ENCODE data around the gene DOCK3. TPM values are rescaled to one million over a fixed set of nuclear protein-coding genes. Genes with fewer than 3 reads are reported as not detected.
"Not testable (repeated sequence)": the region's sequence is repeated elsewhere in the genome, so short reads cannot be mapped to it uniquely, and the experiment has no call there.

Gene DOCK3
- total RNA-seq, 3 donors from 2014 or later (not counting 1 experiment from before 2014, with no cell fraction given) = 1.4 to 2.4 (median 1.7) TPM

GRCh38 chr3:50749822-50750221 is 75.1 kb downstream of the DOCK3 start:
- no peaks in the 10 kb centered on the region for H3K4me1 ChIP-seq (ENCODE audit: control insufficient read depth, insufficient read depth, low read length)
- H3K4me3 ChIP-seq (ENCODE audit: low read length) = no peak overlapping the region
- H3K9me3 Mint-ChIP-seq = no peaks in the 10 kb centered on the region
- 89% methylated on average over 5 of the region's 5 CpGs for WGBS (ENCODE audit: insufficient coverage)
- no peak overlapping the region for H3K27ac ChIP-seq (ENCODE audit: low read length)
- no peak overlapping the region for H3K4me3 Mint-ChIP-seq
- H3K36me3 Mint-ChIP-seq = no peaks in the 10 kb centered on the region
- DNase-seq (no peak), ATAC-seq (no peak)
- no peaks in the 10 kb centered on the region for H3K4me1 Mint-ChIP-seq
- H3K9me3 ChIP-seq (ENCODE audit: control insufficient read depth, insufficient read depth, low read length) = no peaks in the 10 kb centered on the region
- intact Hi-C loops (cut with micrococcal nuclease) = no loop called here
- H3K27ac Mint-ChIP-seq = no peak overlapping the region
- H3K36me3 ChIP-seq (ENCODE audit: control insufficient read depth, insufficient read depth, low read length) = no peaks in the 10 kb centered on the region
- no peaks in the 10 kb centered on the region for H3K27me3 ChIP-seq (ENCODE audit: control insufficient read depth, insufficient read depth, low read length)
- TF ChIP-seq CTCF (IDR thresholded peaks at IDR 0.05) = no peak
- H3K27me3 Mint-ChIP-seq (ENCODE audit: low read depth in 2 of 2) = peaks cover 3 to 7% of the 10 kb centered on the region in 2 donors

GRCh38 chr3:50759015-50759414 is 84.3 kb downstream of the DOCK3 start:
- Mint-ChIP-seq H3K9me3 (no peaks in the 10 kb centered on the region), H3K27me3 (ENCODE audit: low read depth in 2 of 2) (peaks cover 3 to 7% of the 10 kb centered on the region in 2 donors), H3K27ac (no peak overlapping the region), H3K4me3 (no peak overlapping the region), H3K4me1 (no peaks in the 10 kb centered on the region), H3K36me3 (no peaks in the 10 kb centered on the region)
- Histone ChIP-seq H3K4me3 (ENCODE audit: low read length) (no peak overlapping the region), H3K9me3 (ENCODE audit: control insufficient read depth, insufficient read depth, low read length) (no peaks in the 10 kb centered on the region), H3K36me3 (ENCODE audit: control insufficient read depth, insufficient read depth, low read length) (no peaks in the 10 kb centered on the region), H3K27me3 (ENCODE audit: control insufficient read depth, insufficient read depth, low read length) (no peaks in the 10 kb centered on the region), H3K4me1 (ENCODE audit: control insufficient read depth, insufficient read depth, low read length) (no peaks in the 10 kb centered on the region), H3K27ac (ENCODE audit: low read length) (no peak overlapping the region)
- DNase-seq = no peak
- no peak for TF ChIP-seq CTCF (IDR thresholded peaks at IDR 0.05)
- WGBS (ENCODE audit: insufficient coverage) = no CpG with 5 or more reads among the region's 5 CpGs
- intact Hi-C loops (cut with micrococcal nuclease) = no loop called here
- ATAC-seq = no peak

- DNase-seq (no peak), ATAC-seq (no peak)
- Mint-ChIP-seq H3K4me3 (no peak overlapping the region), H3K9me3 (no peaks in the 10 kb centered on the region), H3K27ac (no peak overlapping the region), H3K36me3 (no peaks in the 10 kb centered on the region), H3K4me1 (no peaks in the 10 kb centered on the region), H3K27me3 (ENCODE audit: low read depth in 2 of 2) (peaks cover 16 to 32% of the 10 kb centered on the region in 2 donors)
- Histone ChIP-seq H3K27ac (ENCODE audit: low read length) (no peak overlapping the region), H3K9me3 (ENCODE audit: control insufficient read depth, insufficient read depth, low read length) (no peaks in the 10 kb centered on the region), H3K36me3 (ENCODE audit: control insufficient read depth, insufficient read depth, low read length) (no peaks in the 10 kb centered on the region), H3K4me1 (ENCODE audit: control insufficient read depth, insufficient read depth, low read length) (no peaks in the 10 kb centered on the region), H3K27me3 (ENCODE audit: control insufficient read depth, insufficient read depth, low read length) (no peaks in the 10 kb centered on the region), H3K4me3 (ENCODE audit: low read length) (no peak overlapping the region)
- TF ChIP-seq CTCF (IDR thresholded peaks at IDR 0.05) = no peak
- intact Hi-C loops (cut with micrococcal nuclease) = no loop called here
- no CpG with 5 or more reads among the region's 1 CpG for WGBS (ENCODE audit: insufficient coverage)
These were observed 103.0 kb downstream of the DOCK3 start for GRCh38 chr3:50777680-50778079.

- H3K27me3 ChIP-seq (ENCODE audit: control insufficient read depth, insufficient read depth, low read length); H3K4me3 ChIP-seq (ENCODE audit: low read length); H3K4me3 Mint-ChIP-seq; H3K27ac ChIP-seq (ENCODE audit: low read length); H3K9me3 Mint-ChIP-seq; ATAC-seq; H3K36me3 Mint-ChIP-seq; H3K4me1 ChIP-seq (ENCODE audit: control insufficient read depth, insufficient read depth, low read length); intact Hi-C loops (cut with micrococcal nuclease); DNase-seq; H3K27ac Mint-ChIP-seq; H3K4me1 Mint-ChIP-seq; H3K9me3 ChIP-seq (ENCODE audit: control insufficient read depth, insufficient read depth, low read length); H3K36me3 ChIP-seq (ENCODE audit: control insufficient read depth, insufficient read depth, low read length): not testable (repeated sequence)
- H3K27me3 Mint-ChIP-seq (ENCODE audit: low read depth in 2 of 2) = peaks cover 8 to 24% of the 10 kb centered on the region in 2 donors
- 93% methylated on average over 3 of the region's 3 CpGs for WGBS (ENCODE audit: insufficient coverage)
These were observed 107.0 kb downstream of the DOCK3 start for GRCh38 chr3:50781766-50782165.
